SU-DHL-6 (cell line): ENCODE results near the gene SLC25A13.

Source experiments
- H2AFZ ChIP-seq: fragments of 200-600 bp; sonication (generic); 2 replicates; pipeline ENCODE4 v1.6.1; 2014; ENCODE audit warnings: low read depth, mild to moderate bottlenecking, moderate library complexity, mixed read lengths, antibody characterized with exemption, low read length; ENCODE audit not compliant: severe bottlenecking
- H3F3A ChIP-seq: fragments of 200-600 bp; shearing (Covaris generic); 2 replicates; pipeline ENCODE4 v1.6.0; 2016; ENCODE audit warnings: antibody characterized with exemption, mild to moderate bottlenecking; ENCODE audit not compliant: insufficient read depth
- H3K27ac ChIP-seq: fragments of 200-600 bp; sonication (generic); 2 replicates; pipeline ENCODE4 v1.5.1; 2016; ENCODE audit warnings: low read depth, mild to moderate bottlenecking, low read length, moderate library complexity, mixed read lengths
- H3K27me3 ChIP-seq: fragments of 200-600 bp; sonication (generic), shearing (Covaris generic); 2 replicates; pipeline ENCODE4 v1.6.0; 2014; ENCODE audit warnings: mild to moderate bottlenecking, low read length
- H3K36me3 ChIP-seq: fragments of 200-600 bp; sonication (generic); 2 replicates; pipeline ENCODE4 v1.6.1; 2014; ENCODE audit warnings: mild to moderate bottlenecking, low read length, mixed read lengths
- H3K4me2 ChIP-seq: fragments of 300-600, 200-600 bp; shearing (Covaris generic), sonication (generic); 2 replicates; pipeline ENCODE4 v1.6.0; 2014; ENCODE audit warnings: low read length, low read depth, mild to moderate bottlenecking; ENCODE audit not compliant: poor library complexity, severe bottlenecking
- H3K4me3 ChIP-seq: fragments of 200-600 bp; sonication (generic); 2 replicates; pipeline ENCODE4 v1.5.1; 2014; ENCODE audit warnings: antibody characterized with exemption, low read length, mild to moderate bottlenecking, mixed read lengths; ENCODE audit not compliant: insufficient read depth, poor library complexity, severe bottlenecking
- H3K79me2 ChIP-seq: fragments of 200-600 bp; sonication (generic); 2 replicates; pipeline ENCODE4 v1.6.1; 2014; ENCODE audit warnings: mild to moderate bottlenecking, low read length, moderate library complexity; ENCODE audit not compliant: insufficient read depth
- H3K9ac ChIP-seq: fragments of 200-600 bp; sonication (generic); 2 replicates; pipeline ENCODE4 v1.7.0; 2014; ENCODE audit warnings: mild to moderate bottlenecking, low read length
- H3K9me2 ChIP-seq: fragments of 200-600 bp; sonication (generic); replicated peaks from 2 replicates; pipeline ENCODE4 v1.6.1; 2014; ENCODE audit warnings: low read length; ENCODE audit not compliant: insufficient read depth
- H3K9me3 ChIP-seq: fragments of 200-600 bp; sonication (generic); 2 replicates; pipeline ENCODE4 v1.6.1; 2014; ENCODE audit warnings: low read length, mixed read lengths; ENCODE audit not compliant: insufficient read depth
- H4K20me1 ChIP-seq: fragments of 200-600 bp; sonication (generic); 2 replicates; pipeline ENCODE4 v1.6.1; 2014; ENCODE audit warnings: low read depth, mild to moderate bottlenecking, antibody characterized with exemption, low read length, moderate library complexity, mixed read lengths
- EZH2phosphoT487 ChIP-seq: fragments of 200-600 bp; sonication (generic), shearing (Covaris generic); conservative IDR thresholded peaks from 2 replicates; pipeline ENCODE4 v1.6.1; 2018; ENCODE audit warnings: mild to moderate bottlenecking, antibody characterized with exemption, low read length, moderate library complexity, mixed read lengths
- TF ChIP-seq, protein P1 (sequence below): fragments of 200-600 bp; sonication (generic); IDR thresholded peaks from one replicate; pipeline ENCODE4 v1.5.1; 2017; ENCODE audit warnings: antibody characterized with exemption, mild to moderate bottlenecking, low read length, moderate library complexity; ENCODE audit not compliant: insufficient read depth, poor library complexity, severe bottlenecking

Gene SLC25A13

DNA sequence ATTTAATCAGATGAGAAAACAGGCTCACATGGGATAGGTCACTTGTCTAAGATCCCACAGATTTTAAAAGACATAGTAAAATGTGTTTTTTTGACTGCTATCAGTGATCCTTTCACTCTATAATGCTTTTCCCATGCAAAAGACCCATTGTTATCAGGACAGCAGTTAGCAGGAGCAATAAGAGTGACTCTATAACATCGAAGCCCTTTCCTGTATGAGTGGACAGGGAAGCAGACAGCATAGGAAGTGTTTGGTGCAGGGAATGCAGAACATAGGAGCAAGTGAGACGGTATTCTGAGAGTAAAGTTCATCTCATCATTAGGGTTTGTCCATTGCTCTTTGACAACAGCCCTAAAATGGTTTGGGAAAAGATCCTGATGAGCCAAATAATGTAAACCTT lies 68.5 kb downstream of the SLC25A13 start:
- Histone ChIP-seq H3K4me3 (no peak overlapping the region), H3K9me3 (no peaks in the 10 kb centered on the region), H3K27ac (no peak overlapping the region), H3K4me2 (no peak overlapping the region), H4K20me1 (no peaks in the 10 kb centered on the region), H3K9ac (no peak overlapping the region), H3K79me2 (peaks cover 22% of the 10 kb centered on the region), H2AFZ (no peak overlapping the region), H3K27me3 (no peaks in the 10 kb centered on the region), H3F3A (no peaks in the 10 kb centered on the region), H3K36me3 (no peaks in the 10 kb centered on the region; the same call in 1 of the 2 replicates), H3K9me2 (no peaks in the 10 kb centered on the region)
- no peak for TF ChIP-seq EZH2phosphoT487
- TF ChIP-seq, protein P1, sequence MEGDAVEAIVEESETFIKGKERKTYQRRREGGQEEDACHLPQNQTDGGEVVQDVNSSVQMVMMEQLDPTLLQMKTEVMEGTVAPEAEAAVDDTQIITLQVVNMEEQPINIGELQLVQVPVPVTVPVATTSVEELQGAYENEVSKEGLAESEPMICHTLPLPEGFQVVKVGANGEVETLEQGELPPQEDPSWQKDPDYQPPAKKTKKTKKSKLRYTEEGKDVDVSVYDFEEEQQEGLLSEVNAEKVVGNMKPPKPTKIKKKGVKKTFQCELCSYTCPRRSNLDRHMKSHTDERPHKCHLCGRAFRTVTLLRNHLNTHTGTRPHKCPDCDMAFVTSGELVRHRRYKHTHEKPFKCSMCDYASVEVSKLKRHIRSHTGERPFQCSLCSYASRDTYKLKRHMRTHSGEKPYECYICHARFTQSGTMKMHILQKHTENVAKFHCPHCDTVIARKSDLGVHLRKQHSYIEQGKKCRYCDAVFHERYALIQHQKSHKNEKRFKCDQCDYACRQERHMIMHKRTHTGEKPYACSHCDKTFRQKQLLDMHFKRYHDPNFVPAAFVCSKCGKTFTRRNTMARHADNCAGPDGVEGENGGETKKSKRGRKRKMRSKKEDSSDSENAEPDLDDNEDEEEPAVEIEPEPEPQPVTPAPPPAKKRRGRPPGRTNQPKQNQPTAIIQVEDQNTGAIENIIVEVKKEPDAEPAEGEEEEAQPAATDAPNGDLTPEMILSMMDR = no peak

DNA sequence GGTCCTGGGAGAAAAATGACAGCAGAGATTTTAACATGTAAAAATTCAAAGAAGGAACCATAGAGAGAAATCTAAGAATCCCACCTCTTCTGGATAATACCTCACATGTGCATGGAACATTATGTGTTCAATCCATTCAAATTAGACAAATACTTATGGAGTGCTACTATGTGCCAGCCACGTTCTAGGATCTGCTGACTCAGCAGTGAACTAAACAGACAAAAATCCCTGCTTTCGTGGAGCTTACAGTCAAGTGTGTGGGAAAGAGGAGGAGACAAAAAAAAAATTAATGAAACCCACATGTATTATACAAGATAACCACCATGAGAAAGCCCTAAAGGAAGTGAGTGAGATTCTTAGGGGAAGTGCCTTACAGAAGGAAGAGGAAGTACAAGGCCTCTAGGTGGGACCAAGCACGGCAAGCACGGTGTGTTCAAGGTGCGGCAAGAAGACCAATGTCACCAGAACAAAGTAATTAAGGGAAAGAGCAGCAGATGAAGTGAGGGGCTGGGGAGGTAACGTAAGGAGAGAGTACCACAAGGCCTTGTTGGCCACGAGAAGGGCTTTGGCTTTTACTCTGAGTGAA lies 71.0 kb downstream of the SLC25A13 start:
- Histone ChIP-seq H2AFZ (no peak overlapping the region), H3K4me2 (no peak overlapping the region), H3K27ac (no peak overlapping the region), H3F3A (no peaks in the 10 kb centered on the region), H3K9ac (no peak overlapping the region), H3K79me2 (peaks cover 22% of the 10 kb centered on the region), H4K20me1 (no peaks in the 10 kb centered on the region), H3K9me2 (no peaks in the 10 kb centered on the region), H3K27me3 (no peaks in the 10 kb centered on the region), H3K9me3 (no peaks in the 10 kb centered on the region), H3K36me3 (no peaks in the 10 kb centered on the region; the same call in 1 of the 2 replicates), H3K4me3 (no peak overlapping the region)
- TF ChIP-seq EZH2phosphoT487 = no peak
- TF ChIP-seq, protein P1 = no peak

DNA sequence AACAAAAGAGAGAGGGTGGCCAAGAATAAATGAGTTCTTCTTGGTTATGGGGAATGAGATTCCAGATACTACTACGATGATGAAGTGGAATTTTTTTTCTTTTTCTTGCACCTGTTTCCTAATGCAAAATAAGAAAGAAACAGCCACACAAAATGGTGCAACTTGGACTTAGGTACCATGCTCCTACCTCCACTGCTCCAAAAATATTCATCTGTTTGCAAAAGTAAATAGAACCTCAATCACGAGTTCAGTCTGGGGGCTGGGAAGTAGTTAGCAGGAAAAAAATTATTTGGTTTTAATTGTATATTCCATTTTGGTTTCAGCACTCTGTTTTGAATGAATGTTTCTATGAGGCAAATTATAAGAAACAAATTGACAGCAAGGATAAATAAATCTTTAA lies 73.5 kb downstream of the SLC25A13 start:
- no peaks in the 10 kb centered on the region for H3K9me2 ChIP-seq
- 0 out of 2 replicates have a peak, but pooled peaks cover 7% of the 10 kb centered on the region for H3K79me2 ChIP-seq
- H2AFZ ChIP-seq = no peak overlapping the region
- TF ChIP-seq EZH2phosphoT487 = no peak
- TF ChIP-seq, protein P1 = no peak
- H3K9me3 ChIP-seq = no peaks in the 10 kb centered on the region
- H3K27me3 ChIP-seq = no peaks in the 10 kb centered on the region
- no peak overlapping the region for H3K9ac ChIP-seq
- H3K4me2 ChIP-seq = no peak overlapping the region
- no peak overlapping the region for H3K4me3 ChIP-seq
- no peaks in the 10 kb centered on the region for H3F3A ChIP-seq
- H3K36me3 ChIP-seq = no peaks in the 10 kb centered on the region
- H3K27ac ChIP-seq = no peak overlapping the region
- no peaks in the 10 kb centered on the region for H4K20me1 ChIP-seq
